Kidney capillary endothelial cell (primary cell): Measurements from ENCODE around the gene ITPR3.

Experiments used
- DNase-seq: peaks from one replicate; pipeline ENCODE4 v3.0.0-alpha.2; 2018; ENCODE audit warnings: low spot score

The ITPR3 gene

DNA sequence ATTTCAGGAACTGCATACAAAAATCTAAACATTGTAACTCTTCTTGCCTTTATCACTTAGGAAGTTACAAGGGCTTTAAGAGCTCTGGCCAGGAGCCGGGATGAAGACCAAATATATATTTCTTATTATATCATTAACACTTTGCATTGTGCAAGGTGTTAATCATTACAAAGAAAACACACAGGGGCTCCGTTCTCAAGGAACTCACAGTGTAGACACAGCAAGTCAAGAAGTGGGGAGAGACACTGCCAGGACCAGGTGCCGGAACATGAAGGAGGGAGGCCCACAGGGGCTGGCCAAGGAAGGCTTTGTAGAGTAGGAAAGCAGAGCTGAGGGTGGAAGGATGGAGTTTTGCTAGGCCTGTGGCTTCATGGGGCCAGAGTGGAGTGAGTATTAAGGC, 17.4 kb downstream of the ITPR3 start:
- no peak for DNase-seq

DNA sequence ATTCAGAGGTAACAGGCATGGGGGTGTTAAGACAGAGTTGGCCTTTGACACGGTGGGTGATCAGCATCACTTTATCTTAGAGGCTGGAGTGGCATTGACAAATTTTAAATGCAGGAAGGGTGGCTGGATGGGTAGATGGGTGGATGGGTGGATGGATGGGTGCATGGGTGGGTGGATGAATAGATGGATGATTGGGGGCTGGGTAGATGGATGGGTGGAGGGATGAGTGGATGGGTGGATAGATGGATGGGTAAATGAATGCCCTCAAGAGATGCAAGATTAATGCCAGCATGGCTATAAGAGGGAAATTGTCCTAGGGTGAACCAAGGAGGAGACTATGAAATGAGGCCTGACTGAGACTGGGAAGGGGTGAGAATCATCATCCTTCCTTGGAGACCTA, 18.4 kb downstream of the ITPR3 start:
- DNase-seq, result no peak

DNA sequence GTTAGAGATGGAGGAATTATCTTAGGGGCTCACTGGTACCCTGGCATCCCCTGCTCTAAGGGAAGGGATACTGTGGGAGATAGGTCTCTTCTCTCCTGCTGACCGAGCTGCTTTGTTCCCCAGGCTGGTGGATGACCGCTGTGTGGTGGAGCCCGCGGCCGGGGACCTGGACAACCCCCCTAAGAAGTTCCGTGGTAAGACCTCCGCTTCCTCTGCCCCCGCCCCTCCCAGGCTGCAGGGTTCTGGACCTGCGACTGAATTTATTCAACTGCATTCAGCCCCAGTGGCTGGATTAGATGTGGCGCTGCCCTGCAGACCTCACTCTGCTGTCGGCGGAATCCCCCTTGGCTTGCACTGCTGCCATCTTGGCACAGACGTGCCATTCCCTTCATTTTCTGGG, 19.2 kb downstream of the ITPR3 start:
- DNase-seq, result no peak

DNA sequence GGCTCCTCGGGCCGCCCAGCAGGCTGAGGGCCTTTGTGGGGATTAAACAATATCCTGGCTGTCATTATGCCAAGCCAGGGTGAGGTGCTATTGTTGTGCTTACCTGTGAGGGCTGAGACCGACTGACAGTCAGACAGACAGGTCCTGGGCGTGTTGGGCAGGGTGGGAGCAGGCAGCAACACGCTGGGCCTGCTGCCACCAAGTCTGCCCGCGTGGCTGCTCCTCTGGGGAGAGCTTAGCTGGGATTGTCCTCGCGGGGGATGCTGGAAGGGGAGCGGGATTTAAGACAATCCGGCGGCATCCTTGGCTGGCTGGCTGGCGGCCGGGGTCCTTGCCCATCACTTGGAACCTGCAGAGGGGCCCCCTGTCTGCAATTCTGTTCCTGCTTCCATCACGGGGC, 20.0 kb downstream of the ITPR3 start:
- no peak for DNase-seq

DNA sequence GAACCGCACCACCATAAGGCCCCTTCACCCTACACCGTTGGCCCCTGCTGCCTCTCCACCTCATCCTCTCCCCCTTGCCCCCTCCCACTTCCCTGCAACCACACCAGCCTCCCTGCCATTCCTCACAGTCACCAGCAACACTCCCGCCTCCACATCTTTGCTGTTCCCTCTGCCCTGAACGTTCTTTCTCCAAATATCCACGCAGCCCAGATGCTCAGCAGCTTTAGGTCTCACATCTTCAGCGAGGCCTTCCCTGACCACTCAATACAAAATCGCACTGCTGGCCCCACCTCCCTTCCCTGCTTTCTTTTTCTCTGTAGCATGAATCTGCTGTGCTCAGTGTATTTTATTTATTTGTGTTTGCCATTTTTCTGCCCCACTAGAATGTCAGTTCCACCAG, 20.5 kb downstream of the ITPR3 start:
- no peak for DNase-seq

DNA sequence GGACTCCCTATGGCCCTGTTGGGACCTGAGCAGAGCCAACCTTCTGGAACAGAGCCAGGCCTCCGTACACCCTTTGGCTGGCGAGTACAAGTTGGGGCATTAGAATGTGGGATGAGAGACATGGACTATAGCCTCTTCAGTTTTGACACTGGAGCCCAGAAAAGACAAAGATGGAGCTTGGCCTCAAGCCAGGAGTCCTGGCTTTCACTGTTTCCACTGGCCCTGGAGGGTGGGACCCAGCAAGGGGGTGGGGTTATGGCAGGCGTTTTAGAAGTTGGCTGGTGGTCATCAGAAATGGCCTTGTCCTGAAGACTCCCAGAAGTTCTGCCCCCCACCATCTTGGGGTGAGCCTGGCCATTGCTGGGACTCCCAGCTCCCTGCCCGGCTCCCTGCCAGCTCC, 21.8 kb downstream of the ITPR3 start:
- DNase-seq, result no peak

DNA sequence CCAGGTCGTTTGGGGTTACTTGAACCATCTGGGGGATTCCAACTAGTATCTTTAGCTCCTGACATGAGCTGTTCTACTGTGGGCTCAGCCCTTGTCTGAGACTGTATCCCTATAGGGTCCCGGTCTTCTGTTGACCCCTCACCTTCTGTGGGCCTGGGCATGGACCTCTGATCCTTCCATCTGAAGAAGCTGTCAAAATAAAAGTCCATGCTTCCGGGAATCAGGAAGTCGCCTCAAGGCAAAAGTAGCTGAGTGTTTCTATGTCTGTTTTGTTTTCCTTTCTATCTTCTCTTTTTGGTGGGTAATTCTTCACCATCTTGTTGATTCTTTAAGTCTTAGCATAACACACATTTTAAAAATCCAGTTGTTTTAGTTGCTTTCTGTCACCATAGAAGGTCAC, 30.3 kb downstream of the ITPR3 start:
- peak; percentile 28 for DNase-seq

DNA sequence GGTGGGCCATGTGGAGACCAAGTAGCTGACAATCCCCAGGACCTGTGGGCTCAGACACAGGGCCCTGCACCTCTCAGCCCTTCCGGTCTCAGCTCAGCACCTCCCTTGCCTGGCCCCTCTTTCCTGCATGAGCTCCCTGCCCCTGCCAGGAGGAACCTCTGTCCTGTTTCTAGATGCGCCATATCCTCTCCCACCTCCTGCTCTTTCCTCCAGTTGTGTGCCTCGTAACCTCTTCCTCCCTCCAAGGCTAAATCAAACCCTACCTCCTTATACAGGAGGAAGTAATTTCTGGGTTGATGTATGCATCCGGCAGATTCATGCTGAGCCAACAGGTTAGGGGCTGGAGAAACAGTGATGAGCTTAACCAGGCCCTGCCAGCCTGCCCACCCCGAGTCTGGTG, 30.9 kb downstream of the ITPR3 start:
- peak; percentile 65 for DNase-seq

DNA sequence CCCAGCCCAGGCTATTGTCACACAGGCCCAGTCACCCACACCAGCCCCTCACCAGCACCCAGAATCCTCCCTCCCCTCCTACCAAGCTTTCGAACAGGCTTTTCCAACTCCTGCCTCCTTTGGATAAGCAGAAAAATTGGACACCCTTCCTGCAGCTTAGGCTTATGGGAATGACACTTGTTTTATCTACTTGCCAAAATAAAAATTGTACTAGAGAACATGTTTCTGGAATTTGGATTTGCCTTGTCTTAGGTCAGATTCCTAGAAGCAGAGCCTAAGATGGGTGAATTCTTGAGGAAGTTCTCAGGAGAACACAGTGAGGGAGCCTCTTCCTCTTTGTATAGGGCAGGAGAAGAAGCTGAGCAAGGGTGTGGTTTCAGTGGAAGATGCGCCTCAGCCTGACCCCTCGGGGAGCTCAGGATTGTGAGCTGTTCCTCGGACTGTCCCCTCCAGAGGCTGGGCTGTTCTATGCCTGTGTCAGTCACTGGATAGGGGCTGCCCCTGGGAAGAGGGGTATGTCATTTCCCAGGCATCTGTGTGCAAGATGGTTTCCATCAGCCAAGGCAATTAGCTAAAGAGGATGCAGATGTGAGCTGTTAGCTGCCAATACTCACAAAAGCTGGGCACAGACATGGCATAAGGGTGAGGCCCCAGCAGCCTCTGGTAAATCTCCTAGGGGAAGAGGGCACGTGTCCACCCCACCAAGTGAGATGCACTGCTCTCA, 33.9 kb downstream of the ITPR3 start:
- DNase-seq, result no peak

DNA sequence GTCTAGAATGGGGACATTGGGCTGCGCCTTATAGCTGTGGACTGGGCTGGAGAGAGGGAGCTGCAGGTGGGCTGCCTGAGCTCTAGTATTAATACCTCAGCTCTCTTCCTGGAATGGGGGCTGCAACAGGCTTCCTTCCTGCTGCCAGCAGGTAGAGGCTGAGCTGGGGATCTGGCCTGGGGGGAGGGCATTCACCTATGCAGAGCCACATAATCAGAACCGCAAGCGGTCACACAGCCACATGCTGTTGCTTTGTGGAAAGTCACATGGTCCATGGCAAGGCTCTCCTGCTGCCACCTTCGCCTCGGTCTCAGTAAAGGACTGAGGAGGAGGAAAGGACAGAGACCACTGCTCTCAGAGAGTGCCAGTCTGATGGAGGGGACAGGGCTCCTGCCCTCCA, 35.7 kb downstream of the ITPR3 start:
- DNase-seq, result no peak

DNA sequence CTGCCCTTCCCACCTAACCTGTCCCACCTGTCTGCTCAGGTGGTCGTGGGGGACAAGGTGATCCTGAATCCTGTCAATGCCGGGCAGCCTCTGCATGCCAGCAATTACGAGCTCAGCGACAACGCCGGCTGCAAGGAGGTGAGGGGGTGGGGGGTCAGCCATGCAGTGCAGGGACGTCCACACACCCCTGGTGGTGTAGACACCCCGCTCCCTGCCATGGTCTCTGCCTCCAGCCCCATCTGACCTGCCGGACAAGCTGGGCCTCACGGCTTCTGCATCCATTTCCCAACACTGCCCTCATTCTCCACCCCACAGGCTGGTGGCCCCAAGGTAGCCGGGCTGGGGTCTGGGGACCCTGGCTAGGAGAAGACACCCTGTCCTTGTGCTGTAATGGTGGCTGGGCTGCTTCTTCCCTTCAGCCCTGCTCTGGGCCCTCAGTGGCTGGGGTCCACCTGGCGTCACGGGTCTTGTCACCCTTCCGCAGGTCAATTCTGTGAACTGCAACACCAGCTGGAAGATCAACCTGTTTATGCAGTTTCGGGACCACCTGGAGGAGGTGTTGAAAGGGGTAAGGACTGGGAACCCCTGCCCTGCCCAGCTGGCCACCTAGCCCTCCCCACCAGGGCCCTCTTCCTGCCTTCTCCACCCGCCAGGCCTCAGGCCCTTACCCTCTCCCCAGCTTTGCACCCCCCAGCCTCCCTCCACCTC, 38.0 kb downstream of the ITPR3 start:
- no peak for DNase-seq

DNA sequence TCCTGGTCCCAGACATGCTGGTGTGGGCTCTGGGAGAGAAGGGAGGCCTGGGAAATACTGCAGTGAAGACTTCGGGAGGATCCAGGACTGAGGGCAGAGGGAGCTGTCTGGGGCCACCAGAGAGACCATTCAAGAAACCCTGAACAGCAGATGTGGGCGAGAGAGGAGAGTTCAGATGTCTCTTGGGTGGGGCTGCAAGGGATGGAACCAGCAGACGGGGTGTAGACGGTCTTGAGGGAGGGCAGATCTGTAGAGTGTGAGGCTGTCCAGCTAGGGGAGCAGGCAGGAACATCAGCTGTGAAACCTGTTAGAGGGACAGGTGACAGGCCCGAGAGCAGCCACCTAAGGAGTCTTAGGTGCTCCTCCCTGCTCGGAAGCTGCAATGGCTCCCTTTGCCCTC, 38.9 kb downstream of the ITPR3 start:
- no peak for DNase-seq

DNA sequence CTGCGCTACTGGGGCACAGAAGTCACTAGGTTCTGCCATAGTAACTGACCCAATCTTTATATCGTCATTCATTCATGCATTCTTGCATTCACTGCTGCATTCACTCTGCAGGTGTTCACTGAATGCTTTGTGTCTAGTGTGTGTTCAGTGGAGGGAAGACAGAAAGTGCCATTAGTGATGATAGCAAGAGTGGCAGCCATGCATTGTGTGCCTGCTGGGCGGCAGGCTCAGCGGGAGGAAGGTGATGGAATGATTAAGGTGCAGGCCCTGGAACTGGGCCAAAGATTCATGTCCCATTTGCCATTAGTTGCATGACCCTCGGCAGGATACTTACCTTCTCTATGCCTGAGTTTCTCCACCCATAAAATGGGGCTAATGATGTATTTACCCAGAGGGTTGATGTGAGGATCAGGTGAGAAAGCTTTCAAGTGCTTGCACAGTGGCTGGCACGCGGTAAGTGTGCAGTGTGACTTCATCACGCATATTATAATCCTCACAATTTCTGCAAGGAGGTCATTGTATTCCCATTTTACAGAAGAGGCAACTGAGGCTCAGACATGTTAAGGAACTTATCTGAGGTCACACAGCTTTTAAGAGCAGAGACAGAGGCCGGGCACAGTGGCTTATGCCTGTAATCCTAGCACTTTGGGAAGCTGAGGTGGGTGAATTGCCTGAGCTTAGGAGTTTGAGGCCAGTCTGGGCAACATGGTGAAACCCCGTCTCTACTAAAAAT, 40.1 kb downstream of the ITPR3 start:
- DNase-seq, result no peak

DNA sequence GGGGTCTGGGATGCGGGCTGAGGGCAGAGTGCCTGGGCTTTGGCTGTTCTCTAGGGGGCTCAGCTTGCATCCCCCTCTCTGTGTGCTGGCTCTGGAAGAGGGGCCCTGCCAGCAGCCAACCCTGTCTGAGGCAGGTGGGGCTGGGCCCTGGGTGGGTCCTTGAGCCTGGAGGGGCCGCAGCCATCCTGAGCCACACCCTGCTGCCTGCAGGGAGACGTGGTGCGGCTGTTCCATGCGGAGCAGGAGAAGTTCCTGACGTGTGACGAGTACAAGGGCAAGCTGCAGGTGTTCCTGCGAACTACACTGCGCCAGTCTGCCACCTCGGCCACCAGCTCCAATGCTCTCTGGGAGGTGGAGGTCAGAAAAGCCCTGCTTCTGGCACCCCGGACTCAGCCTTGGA, 41.2 kb downstream of the ITPR3 start:
- DNase-seq, result no peak

DNA sequence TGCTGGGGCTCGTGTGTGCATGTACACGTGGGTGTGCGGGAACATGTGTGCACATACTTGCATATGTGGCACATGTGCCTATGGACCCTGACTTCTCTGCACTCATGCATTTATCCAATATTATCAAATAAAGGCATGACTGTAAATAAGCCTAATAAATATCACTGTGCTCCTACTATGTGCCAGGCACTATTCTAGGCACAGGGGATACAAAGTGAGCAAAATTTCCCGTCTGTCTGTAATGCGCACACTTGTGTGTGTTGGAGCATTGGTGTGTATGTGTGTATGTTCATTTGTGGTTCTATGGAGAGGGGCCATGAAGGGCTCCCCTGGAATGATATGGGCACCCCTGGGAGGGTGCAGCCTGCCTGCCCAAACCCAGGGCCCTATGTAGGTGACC, 41.9 kb downstream of the ITPR3 start:
- no peak for DNase-seq

DNA sequence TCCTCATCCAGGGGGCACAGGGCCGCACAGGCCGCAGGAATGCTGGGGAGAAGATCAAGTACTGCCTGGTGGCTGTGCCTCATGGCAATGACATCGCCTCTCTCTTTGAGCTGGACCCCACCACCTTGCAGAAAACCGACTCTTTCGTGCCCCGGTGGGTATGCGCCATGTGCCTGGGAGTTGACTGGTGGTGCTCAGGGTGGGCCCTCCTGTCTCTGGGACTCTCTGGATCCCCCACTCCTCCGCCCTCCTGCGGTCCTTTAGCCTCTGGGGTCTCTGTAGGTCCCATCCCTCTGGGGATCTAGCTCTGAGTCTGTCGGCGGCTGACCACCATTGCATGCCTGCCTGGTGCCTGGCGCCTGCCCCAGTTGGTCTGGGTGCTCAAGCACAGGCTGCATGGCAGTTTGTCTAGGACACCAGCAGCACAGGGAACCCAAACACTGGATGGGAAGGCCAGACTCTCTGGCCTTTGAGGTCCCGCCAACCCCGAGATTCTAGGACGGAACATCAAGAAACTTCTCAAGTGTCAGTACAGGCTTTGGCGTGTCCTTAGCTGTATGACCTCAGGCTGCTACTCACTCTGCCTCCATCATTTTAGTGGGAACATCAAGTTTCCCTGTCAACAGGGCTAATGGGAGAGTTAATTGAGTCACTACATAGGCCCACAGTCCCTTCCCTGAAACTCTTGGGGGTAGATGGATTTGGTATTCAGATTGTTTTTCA, 42.8 kb downstream of the ITPR3 start:
- no peak for DNase-seq

DNA sequence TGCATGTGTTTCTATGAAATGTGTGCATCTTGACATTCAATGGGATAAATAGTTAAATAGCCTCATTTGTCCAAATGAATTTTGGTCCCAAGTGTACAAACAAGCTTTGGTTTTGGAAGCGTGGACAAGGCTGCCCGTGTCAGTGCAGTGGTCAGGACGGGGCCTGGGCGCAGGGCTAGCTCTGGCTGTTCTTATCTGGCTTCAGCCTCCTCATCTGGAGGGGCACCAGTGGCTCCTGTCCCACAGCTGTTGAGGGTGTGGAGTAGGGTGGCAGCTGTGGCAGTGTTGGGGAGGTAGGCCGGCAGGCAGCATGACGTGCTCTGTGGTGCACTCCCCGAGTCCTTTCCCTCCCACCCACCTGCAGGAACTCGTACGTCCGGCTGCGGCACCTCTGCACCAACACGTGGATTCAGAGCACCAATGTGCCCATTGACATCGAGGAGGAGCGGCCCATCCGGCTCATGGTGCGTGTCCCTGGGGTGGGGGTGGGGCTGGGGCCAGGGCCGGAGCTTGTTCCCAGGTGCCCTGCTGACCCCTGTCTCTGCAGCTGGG, 43.5 kb downstream of the ITPR3 start:
- no peak for DNase-seq

DNA sequence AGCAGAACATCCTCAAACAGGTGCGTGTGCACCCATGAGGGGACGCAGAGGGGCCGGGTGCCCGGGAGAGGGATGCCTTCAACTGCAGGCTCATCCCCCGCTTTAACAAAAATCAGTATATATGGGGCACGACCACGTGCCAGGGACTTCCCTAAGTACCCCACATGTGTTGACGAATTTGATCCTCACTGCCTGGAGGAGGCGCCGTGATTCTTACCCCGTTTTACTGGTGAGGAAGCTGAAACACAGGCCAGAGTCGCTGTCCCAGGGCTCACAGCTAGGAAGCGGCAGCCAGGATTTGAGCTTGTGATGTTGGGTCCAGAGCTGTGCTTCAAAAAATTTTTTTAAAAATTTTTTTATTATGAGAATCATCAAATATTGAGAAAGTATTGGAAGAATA, 44.8 kb downstream of the ITPR3 start:
- no peak for DNase-seq

DNA sequence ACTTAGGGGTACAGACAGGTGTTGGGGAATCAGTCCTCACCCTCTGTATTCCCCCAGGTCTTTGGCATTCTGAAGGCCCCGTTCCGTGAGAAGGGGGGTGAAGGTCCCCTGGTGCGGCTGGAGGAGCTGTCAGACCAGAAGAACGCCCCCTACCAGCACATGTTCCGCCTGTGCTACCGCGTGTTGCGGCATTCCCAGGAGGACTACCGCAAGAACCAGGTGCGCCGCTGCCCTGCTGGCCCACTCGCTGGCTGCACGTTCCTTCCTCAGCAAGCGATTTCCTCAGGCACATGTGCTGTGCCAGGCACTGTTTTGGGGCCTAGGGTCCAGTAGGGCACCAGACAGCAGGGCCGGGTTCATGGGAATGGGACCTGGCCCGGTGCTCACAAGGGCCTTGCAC, 46.0 kb downstream of the ITPR3 start:
- DNase-seq, result no peak

DNA sequence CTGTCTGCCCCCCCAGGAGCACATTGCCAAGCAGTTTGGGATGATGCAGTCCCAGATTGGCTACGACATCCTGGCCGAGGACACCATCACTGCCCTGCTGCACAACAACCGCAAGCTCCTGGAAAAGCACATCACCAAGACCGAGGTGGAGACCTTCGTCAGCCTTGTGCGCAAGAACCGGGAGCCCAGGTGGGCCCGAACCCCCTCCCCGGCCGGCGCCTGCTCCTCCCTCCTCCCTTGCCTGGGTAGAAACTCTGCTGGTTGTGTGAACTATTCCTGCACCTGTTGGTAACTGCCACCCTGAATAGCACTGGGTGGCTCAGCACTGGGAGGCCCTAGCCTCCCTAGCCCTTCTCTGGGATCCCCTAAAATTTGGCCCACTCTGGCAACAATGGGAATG, 46.7 kb downstream of the ITPR3 start:
- DNase-seq, result no peak

DNA sequence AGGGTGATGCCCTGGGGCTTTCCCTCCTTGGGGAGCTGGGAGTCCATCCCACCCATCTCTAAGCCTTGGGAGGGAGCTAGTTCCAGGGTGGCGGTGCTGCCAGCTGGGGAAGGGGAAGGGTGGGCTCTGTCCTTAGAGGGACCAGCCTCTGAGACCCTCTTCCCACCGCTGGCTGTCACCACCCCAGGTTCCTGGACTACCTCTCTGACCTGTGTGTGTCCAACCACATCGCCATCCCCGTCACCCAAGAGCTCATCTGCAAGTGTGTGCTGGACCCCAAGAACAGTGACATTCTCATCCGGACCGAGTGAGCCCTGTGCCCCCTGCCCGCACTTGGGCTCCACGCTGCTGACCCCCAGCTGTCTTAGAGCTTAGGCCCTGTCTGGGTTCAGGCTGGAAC, 47.2 kb downstream of the ITPR3 start:
- DNase-seq, result no peak

DNA sequence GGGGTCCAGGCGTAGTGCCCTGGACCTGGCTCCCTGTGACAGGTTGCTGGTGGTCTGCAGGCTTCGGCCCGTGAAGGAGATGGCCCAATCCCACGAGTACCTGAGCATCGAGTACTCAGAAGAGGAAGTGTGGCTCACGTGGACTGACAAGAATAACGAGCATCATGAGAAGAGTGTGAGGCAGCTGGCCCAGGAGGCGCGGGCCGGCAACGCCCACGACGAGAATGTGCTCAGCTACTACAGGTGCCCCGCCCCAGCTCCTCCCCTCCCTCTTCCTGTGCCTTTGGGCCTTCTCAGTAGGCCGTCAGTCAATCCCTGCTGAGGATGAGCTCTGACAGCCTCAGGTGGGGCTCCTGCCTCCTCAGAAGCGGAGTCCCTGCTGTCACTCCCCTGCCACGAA, 47.8 kb downstream of the ITPR3 start:
- DNase-seq, result no peak
